GM12801 (cell line): ENCODE data around the gene PBX2.

Experiments
- TF ChIP-seq, protein P1 (sequence below): IDR thresholded peaks from one replicate; pipeline ENCODE4 v1.5.1; 2011; ENCODE audit warnings: control low read depth; ENCODE audit not compliant: insufficient read length; ENCODE audit errors: extremely low read depth

Gene PBX2

DNA sequence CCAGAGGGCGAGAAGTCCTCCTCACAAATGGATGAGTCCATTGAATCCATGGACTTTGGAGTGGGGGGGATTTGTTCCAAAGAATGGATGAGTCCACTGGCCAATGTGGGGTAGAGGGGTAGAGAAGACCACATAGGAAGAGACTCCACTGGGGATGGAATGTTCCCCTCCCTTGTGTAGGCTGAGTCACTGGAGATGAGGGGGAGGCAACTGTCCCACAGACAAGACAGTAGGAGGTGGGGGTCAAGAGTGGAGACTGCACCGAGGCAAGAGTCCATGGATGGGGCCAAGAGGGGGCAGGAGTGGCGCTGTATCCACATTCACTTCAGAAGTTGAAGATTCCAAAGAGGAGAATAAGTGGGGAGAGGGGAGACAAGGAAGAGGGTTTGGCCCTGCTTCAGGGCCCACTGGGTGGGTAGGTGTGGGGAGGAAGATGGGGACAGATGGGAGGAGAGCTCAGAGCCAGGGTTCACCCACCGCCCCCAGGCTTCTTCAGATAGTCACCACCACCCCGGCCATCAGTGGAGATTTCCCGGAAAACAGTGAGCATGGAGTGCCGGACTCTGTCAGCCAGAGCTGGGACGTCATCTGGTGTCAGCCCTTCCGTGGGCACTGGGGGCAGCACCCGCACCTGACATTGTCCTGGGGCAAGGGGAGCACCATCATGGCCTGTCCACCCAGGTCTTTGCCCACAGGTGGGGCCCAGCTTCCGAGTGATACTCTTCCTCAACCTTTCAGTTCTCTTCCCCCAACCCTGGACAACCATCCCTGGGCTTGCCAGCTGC, 21.0 kb downstream of the PBX2 start:
- TF ChIP-seq, protein P1, sequence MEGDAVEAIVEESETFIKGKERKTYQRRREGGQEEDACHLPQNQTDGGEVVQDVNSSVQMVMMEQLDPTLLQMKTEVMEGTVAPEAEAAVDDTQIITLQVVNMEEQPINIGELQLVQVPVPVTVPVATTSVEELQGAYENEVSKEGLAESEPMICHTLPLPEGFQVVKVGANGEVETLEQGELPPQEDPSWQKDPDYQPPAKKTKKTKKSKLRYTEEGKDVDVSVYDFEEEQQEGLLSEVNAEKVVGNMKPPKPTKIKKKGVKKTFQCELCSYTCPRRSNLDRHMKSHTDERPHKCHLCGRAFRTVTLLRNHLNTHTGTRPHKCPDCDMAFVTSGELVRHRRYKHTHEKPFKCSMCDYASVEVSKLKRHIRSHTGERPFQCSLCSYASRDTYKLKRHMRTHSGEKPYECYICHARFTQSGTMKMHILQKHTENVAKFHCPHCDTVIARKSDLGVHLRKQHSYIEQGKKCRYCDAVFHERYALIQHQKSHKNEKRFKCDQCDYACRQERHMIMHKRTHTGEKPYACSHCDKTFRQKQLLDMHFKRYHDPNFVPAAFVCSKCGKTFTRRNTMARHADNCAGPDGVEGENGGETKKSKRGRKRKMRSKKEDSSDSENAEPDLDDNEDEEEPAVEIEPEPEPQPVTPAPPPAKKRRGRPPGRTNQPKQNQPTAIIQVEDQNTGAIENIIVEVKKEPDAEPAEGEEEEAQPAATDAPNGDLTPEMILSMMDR = no peak

DNA sequence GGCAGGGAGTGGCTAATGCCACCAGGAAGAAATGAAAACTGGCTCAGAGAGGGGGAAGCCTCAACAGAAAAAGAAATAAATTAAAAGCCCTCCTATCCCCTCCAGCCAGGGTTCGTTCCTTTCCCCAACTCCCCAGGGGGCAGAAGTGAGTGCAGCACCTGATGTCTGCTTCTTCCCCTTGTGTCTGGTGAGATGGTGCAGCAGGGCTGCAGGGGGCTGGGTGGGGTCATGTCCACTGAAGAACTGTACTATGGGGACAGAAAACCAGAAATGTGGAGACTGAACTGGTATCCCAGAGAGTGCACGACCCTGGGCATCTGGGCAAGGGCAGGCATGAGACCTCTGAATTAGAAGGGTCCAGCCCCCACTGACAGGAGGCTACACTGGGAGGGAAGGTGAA, 21.7 kb downstream of the PBX2 start:
- TF ChIP-seq, protein P1 = no peak

DNA sequence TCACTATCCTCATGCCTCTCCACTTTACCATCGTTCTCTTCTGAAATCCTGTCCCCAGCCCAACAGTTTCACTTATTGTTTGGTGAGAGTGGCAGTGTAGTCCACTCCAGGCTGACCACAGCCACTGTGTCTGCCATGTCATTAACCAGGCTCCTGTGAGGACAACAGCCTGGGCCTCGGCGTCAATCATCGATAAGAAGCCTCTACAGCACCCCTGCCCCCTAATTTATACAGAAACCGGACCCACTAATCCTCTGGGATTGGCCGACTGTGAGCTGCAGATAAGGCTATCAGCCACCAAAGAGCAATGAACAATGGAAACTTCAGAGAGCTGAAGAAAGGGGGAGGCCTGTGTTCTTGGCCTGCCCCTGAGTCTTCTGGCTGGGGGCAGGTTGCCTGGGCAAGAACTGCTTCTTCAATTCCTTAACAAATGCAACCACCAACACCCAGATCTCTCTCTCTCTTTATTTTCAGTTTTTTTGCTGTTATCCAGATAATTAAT, 22.2 kb downstream of the PBX2 start:
- TF ChIP-seq, protein P1 = no peak

DNA sequence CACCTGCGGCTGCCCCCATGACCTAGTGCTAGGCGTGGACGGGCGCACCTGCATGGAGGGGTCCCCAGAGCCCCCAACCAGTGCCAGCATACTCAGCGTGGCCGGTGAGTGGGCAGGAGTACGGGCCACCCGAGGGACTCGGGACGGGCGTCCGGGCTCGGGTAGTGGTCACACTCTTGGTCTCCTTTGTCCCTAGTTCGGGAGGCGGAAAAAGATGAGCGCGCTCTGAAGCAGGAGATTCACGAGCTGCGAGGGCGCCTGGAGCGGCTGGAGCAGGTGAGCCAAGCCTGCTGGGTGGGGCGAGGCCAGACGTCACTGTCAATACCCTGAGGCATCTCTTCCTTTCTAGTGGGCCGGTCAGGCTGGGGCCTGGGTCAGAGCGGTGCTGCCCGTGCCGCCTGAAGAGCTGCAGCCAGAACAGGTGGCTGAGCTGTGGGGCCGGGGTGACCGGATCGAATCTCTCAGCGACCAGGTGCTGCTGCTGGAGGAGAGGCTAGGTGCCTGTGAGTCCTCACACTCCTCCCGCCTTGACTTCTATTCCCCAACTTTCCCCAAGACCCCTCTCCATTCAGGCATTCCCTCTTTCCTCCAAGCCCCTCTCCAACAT, 22.7 kb downstream of the PBX2 start:
- TF ChIP-seq, protein P1 = no peak

DNA sequence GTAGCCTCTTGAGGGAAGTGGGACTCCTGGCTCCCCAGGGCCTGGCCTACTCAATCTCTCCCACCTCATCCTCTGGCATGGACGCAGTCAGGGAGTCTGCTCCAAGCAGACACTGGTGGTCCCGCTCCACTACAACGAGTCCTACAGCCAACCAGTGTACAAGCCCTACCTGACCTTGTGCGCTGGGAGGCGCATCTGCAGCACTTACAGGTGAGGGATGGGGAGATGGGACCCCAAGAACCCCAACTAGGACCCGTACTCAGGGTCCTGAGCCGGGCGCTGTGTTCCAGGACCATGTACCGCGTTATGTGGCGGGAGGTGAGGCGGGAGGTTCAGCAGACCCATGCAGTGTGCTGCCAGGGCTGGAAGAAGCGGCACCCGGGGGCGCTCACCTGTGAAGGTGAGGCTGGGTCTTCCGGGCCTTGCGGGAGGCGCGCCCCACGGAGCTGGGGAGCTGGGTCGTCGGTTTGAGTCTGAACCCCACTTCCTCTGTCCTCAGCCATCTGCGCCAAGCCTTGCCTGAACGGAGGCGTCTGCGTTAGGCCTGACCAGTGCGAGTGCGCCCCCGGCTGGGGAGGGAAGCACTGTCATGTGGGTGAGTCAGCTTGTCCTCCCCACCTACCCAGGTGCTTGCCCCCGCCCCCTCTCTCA, 23.5 kb downstream of the PBX2 start:
- TF ChIP-seq, protein P1 = no peak

DNA sequence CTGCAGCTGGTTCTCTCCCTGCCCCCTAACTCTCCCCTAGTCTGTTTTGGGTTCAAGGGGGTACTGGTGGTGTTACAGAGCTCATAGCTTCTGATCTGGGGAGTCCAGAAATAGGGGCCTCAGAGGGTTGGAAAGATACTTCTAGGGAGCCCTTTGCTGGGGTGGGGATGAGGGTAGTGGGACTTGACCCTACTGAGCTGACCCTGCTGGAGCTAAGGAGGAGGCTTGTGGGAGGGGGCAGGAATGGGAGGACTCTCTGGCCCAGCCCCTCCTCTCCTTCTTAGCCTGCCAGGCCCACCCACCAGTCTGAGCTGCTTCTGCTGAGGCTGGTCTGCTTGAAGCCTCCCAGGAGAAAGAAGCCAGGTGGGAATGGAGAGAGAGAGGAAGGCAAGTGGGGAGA, 25.7 kb downstream of the PBX2 start, which contains the start of gene EGFL8:
TSS of gene EGFL8 (plus strand) at position 301 of the 400 bp plus-strand sequence. CDS start 1,571 bp downstream, outside the sequence.
- TF ChIP-seq, protein P1 = no peak

DNA sequence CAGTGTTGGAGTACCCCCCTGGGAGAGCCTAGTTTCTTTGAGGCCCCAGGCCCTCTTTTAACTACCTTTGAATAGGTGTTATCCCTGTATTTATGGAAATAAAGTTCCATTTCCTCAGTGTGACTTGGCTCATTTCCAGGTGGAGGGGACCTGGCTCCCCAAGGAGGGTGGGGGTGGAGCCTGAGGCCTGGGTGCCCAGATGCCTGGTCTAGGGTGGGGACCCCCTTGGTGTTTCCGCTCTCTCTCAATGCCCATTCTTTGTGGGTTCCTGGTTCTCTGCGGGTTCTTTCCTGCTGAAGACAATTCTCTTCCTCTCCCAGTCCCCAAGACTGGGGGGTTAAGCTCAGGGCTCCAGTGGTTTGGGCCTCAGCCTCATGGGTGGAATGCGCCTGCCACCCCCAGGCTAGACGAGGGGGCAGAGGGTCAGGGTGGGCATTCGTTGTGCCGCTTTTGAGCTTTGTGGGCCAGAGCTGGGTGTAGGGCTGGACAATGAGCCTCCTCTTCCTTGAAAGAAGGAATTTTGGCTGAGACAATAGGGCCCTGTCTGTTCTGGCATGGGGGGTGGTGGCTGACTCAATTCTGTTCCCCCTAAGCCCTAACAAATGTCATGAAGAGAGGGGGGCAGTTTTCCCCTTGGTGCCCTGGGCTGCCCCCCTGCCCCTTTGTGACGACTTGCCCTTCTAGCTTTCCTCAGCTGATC, 26.3 kb downstream of the PBX2 start:
- TF ChIP-seq, protein P1 = no peak
